Posterior vena cava (tissue), 2 donors: ENCODE measurements around the gene ZC3H7A. TPM values are rescaled to one million over a fixed set of nuclear protein-coding genes. Genes with fewer than 3 reads are reported as not detected.

Source experiments
- DNase-seq: peaks from one replicate; pipeline ENCODE4 v3.0.0-alpha.2; 2020; ENCODE audit warnings: low spot score
- intact Hi-C, 2 donors: fragments of 100-400 bp; cut with DNase I; formaldehyde crosslinking; loops; one replicate each; pipeline versions ENCODE4 v1.14.1 to v1.14.2; 2022 to 2023
- total RNA-seq, 2 donors: library from RNA; stranded (reverse); fragmentation: NEBNext Ultra II Directional; extraction: Animal tissue kit (Norgen Biotek cat#: 25700); gene quantifications; one replicate each; pipeline ENCODE4 v1.2.1, GENCODE V29; 2021
- donor health status: DM: yes; HTN: yes; CAD: no.
- donor health status: DM: yes; HTN: yes; CAD: no.

The ZC3H7A gene
- total RNA-seq, 2 donors from 2014 or later: 51.2 to 60.9 TPM

DNA sequence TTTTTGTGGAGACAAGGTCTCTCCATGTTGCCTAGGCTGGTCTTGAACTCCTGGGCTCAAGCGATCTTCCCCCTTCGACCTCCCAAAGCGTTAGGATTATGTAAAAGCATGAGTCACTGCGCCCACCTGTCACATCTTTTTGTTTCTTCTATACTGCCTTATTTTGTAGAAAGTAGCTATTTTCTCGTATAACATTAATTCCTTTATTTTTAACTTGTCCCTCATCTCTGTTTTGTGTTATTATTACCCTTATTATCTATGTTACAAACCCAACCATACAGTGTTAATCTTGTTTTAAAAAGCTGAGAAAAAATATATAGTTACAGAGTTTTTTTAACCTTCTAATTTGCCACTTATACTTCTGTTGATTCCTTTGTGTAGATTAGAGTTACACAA lies 53.0 kb downstream of the ZC3H7A start:
- intact Hi-C loops: no loop called here
- DNase-seq: no peak

DNA sequence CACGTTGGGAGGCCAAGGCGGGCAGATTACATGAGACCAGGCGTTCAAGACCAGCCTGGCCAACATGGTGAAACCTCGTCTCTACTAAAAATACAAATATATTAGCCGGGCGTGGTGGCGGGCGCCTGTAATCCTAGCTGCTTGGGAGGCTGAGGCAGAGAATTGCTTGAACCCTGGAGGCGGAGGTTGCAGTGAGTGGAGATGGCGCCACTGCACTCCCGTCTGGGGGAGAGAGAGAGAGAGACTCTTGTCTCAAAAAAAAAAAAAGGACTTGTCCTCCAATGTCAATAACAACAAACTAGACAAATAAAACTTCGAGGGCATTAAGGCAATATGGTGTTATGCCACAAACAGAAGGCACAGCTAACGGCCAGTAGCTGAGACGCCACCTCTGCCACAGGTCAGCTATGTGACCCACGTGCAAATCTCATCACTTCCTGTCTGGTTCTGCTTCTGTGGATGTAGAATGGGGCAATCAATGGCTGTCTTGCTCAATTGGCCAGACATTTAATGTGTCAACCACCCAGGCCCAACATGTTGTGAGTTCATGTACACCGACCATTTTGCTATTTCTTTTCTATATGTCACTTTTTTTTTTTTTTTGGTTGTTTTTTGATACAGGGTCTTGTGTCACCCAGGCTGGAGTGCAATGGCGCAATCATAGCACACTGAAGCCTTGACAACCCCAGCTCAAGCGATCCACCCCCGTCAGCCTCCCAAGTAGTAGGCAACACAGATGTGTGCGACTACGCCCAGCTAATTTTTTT lies 53.6 kb downstream of the ZC3H7A start:
- intact Hi-C loops: no loop called here
- DNase-seq: peak; percentile 85

DNA sequence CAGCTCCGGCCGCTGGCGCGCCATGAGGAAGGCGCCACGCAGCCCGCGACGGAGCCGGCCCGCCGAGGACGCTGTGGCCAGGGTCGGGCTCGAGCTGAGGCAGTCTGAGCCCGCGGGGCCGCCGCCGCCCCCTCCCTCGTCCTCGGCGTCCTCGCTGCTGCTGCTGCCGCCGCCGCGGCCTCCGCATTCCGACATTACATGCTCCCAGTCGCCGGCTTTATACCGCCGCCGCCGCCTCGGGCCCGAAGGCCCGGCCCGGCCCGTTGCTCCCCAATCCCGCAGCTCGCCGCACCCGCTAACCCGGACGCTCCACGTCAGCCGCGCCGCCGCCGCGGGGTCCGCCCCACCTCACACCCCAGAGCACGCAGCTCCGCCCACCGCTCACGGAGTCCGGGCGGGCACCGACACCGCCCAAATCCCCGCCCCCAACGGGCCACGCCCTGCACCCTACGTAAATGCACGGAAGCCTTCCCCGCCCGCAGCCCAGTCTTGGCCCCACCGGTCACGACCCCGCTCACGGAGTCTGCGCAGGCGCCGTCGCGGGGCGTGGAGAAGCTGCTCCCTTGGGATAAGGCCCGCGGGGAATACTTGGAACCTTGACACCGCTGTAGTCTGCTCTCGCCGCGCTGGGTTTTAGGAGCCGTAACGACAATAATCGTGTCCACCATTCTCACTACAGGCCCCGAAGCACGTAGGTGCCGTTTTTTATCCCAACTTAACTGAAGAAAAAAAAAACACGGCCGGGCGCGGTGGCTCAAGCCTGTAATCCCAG lies 54.3 kb downstream of the ZC3H7A start, which contains the start of gene TXNDC11:
TXNDC11 (minus strand) TSS at position 322 of the 772 bp plus-strand sequence; CDS start at position 195, 127 bp downstream.
- DNase-seq: peak; percentile 100
- intact Hi-C loops: no loop called here

DNA sequence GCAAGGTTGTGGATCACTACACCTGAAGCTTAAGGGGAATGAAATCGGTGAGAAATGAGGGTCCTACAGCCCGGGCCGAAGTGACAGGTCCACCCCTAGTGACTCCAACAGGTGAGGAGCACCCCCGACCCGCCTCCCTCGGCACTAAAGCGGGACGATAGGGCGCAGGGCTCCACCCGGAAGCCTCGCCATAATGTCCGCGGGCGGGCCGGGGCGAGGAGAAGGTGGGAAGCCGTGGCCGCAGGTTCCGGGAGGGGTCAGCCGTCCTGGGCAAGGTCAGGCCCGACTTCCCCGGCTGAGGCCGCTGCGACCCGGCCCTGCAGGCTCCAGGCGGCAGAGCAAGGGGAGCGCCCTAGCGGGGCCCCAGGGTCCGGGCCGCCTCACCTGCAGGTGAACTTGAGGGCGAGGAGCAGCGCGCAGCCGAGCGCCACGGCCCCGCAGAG lies 54.9 kb downstream of the ZC3H7A start:
- intact Hi-C loops: no loop called here
- DNase-seq: peak; percentile 86

DNA sequence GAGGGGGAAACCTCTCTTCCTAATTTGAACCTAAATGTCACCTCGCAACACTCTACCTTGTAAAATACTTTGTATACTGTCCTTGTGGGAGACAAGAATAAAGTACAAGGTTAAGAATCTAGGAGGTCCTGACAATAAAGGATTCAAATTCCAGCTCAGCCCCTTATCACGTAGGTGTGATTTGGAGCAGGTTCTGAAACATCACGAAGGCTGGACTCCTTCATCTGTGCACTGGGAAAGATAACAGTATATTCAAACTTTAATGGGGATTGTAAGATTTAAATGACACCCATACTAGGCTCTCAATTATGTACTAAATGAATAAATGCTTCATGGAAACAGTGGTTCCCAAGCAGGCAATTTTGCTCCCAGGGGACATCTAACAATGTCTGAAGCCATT lies 56.5 kb downstream of the ZC3H7A start:
- no peak for DNase-seq
- intact Hi-C loops: no loop called here

DNA sequence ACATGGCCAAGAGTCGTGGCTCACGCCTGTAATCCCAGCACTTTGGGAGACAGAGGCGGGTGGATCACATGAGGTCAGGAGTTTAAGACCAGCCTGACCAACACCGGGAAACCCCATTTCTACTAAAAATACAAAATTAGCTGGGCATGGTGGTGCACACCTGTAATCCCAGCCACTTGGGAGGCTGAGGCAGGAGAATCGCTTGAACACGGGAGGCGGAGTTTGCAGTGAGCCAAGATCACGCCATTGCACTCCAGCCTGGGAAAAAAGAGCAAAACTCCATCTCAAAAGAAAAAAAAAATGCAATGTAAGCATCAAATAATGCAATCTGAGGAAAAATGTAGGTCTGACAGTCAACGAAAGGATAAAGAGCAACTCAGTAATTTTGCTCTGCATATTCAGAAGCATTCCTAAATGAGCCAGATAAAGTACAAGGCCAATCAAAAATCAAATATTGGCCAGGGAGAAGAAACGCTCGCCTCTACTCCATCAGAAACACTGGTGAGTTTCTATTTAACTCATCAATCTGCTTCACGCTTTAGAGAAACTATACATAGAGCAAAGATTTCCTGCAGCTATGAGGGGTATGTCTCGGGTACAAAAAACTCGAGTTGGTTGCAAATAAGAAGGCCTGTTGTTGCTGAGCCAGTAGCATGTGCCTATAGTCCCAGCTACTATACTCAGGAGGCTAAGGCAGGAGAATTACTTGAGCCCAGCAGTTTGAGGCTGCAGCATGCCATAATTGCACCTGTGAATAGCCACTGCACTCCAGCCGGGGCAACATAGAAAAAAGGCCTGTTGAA lies 58.1 kb downstream of the ZC3H7A start:
- no peak for DNase-seq
- intact Hi-C loops: no loop called here

DNA sequence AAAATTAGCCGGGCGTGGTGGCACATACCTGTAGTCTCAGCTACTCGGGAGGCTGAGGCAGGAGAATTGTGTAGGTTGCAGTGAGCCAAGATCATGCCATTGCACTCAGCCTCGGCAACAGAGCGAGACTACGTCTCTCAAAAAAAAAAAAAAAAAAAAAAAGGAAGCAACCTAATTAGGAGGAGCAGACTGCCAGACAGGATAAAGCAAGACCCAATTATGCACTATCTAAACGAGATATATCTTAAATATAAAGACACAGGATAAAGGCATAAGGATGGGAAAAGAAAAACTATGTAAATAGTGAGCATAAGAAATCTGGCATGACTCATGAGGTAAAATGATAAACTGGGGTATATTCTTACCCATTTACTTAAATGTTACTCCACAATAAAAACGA lies 59.3 kb downstream of the ZC3H7A start:
- intact Hi-C loops: no loop called here
- no peak for DNase-seq

DNA sequence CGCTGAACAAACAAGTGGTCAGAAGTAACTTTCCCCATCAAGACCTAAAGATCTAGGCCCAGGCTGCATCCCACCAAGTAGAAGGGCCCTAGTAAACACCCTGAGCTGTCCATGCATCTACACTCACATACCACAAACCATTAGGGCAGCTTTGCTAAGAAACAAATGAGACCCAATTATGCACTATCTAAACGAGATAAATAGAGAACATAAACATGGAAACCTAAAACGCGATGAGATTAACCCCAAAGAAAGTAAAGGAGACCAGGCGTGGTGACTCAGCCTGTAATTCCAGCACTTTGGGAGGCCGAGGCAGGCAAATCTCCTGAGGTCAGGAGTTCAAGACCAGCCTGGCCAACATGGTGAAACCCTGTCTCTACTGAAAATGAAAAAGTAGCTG lies 60.2 kb downstream of the ZC3H7A start:
- intact Hi-C loops: no loop called here
- DNase-seq: no peak

DNA sequence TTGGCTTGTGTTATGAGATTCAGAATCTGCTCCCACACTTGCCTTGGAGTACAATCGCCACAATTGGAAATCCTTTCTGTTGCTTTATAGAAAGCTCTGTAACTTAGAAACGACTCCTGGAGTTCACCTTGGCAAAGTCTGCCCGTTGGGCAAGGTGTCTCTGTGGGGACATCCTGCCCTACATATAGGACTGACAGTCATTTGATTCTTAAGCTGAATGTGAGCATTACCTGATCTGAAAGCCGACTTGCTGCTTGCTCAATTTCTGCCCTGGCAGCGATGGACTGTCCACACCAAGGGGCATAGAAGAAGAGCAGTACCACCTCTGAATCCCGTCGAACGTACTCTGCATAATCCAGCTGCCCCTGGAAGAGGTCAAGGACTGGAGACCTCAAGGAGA lies 61.3 kb downstream of the ZC3H7A start:
- no peak for DNase-seq
- intact Hi-C loops: no loop called here

DNA sequence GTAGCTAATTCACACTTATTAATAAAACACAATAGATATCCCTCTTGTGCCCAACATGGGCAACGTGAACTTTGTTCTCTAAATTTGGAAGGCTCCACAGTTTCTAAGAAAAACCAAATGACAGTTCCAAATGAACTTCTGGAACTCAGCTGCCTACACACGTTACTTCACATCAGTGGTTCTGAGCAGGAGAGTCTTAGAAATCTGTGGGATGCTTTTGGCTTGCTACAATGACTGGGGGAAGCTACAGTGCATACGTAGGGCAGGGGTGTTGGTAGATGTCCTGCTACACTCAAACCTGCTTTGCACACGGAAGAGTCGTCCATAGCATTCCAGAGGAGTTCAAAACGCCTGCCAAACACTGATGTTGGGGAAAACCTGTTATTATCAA lies 62.4 kb downstream of the ZC3H7A start:
- DNase-seq: no peak
- intact Hi-C loops: no loop called here

DNA sequence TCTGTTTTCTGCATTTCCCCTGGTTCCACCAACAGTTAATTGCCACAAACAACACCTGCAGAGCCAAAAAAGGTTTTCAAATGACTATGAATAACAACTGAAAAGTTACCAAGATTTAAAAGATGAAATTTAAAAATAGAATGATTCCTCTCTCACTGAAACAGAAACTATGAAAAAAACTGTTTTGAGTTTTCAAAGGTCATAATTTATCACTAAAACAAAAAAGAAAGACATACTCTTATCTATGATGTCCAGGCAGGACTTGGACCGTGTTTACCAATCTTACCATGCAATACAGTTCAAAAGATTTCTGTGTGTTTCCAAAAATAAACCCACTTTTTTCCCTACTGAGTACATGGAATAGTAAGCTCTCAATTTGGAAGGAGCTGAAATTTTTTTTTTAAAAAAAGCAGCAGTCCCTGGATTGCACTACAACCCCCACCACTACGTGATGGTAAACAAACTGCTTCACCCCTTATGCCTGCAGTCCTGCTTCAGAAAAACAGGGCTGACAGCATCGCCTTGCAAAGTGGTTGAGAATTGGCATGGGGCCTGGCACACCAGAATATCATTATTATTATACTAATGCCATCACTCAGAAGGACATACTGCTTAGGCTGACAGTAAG lies 62.9 kb downstream of the ZC3H7A start:
- DNase-seq: no peak
- intact Hi-C loops: no loop called here

DNA sequence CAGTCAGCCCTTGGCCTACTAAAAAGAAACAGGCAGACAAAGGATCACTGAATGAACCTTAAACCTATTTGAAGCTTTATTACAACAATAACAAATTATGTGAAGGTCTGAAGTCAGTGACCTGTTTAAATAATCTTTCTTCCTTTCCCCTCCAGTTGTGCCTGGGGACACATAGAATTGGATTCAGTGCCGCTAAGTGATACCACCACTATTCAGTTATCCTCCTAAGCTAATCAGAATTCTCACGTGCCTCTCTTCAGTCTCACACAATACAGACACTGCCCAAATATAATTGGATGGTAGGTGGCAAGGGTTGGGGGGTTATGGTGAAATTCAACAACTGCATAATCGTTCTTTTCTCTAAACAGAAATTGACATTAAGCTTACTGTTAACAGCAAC lies 65.8 kb downstream of the ZC3H7A start:
- no peak for DNase-seq
- intact Hi-C loops: no loop called here

DNA sequence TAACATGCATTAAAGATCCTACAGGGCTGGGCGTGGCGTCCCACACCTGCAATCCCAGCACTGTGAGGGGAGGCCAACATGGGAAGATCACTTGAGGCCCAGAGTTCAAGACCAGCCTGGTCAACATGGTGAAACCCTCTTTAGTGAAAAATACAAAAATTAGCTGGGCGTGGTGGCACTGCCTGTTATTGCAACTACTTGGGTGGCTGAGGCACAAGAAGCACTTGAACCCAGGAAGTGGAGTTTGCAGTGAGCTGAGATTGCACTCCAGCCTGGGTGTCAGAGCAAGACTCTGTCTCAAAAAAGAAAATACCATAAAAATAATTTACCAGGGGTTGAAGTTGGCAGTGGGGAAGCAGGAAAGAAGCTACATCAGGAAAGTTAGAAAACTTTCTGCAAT lies 67.3 kb downstream of the ZC3H7A start:
- intact Hi-C loops: loop anchor here in 1 of 2 donors (5.0 kb wide), 1 partner anchor 282 kb away; no protein-coding TSS in a partner anchor
- no peak for DNase-seq

DNA sequence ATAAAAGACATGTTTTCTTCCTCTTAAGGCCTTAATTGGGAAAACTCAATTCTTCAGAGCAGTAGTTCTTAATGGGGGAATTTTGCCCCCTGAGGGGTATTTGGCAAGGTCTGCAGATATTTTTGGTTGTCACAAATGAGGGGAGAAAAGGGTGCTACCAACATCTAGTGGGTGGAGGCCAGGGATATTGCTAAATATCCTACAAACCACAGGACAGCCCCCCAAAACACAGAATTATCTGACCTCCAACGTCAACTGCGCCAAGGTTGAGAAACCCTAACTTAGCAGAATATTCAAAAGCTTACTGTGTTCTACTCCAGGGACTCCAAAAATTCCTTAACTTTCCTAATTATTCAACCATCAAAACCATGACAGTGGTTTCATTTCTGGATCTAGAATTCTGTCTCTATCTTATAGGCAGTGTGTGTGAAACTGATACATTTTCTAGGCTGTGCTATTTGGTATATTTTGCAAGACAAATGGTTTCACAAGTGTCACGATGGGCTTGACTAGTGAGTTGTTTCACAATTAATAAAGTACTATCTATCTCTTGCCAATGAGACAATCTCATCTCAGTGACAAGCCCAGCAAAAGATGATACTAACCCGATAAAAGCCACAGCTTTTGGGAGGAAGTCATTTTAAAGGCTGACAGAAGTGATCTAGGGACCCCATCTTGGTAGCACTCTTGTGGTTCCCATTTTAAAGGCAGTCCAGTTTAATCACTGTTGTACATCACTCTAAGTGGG lies 69.1 kb downstream of the ZC3H7A start:
- DNase-seq: no peak
- intact Hi-C loops: loop anchor here in 1 of 2 donors (5.0 kb wide), 1 partner anchor 281 kb away; no protein-coding TSS in a partner anchor

DNA sequence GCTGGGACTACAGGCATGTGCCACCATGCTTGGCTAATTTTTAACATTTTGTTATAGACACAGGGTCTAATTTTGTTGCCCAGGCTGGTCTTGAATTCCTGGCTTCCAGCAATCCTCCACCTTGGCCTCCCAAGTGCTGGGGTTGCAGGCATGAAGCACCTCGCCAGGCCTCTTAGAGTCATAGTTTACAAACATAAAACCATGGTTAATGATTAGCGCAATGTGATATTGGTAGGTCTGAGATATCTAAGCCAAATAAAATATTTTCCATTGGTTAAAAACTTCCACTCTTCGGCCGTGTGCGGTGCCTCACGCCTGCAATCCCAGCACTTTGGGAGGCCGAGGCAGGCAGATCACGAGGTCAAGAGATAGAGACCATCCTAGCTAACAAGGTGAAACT lies 71.0 kb downstream of the ZC3H7A start:
- DNase-seq: no peak
- intact Hi-C loops: loop anchor here in 1 of 2 donors (5.0 kb wide), 1 partner anchor 279 kb away; no protein-coding TSS in a partner anchor

DNA sequence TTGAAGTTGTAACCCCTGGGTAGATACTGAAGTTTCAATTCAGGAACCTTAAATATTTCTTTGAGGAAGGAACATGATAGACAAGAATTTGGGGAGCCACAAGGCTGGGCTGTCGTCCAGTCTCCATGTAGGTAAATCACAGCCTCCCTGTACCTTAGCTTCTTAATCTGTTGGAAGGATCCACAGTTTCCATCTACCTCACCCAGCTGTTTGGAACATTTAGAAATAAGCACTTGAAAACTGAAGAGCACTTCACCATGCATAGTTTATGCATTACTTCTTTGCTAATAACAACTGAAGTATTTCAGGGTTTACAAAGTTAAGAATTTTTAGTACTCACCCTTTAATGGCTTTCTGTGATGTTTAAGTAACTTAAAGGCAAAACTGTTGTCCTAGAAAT lies 71.6 kb downstream of the ZC3H7A start:
- DNase-seq: no peak
- intact Hi-C loops: loop anchor here in 1 of 2 donors (5.0 kb wide), 1 partner anchor 278 kb away; no protein-coding TSS in a partner anchor

DNA sequence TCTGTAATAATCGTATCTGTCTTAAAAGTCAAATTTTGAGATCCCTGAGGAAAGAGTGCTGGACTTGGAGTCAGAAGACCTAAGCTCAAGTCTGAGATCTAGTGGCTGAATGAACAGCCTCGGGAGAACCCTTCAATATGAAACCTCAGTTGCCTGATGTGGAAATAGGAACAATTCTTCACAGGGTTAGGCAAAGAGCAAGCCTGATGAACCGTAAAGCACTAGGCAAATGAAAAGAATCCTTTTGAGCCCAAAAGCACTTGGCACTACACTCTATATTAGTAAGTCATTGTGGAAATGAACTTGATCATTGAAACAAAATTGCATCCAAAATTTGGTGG lies 74.6 kb downstream of the ZC3H7A start:
- no peak for DNase-seq
- intact Hi-C loops: no loop called here

DNA sequence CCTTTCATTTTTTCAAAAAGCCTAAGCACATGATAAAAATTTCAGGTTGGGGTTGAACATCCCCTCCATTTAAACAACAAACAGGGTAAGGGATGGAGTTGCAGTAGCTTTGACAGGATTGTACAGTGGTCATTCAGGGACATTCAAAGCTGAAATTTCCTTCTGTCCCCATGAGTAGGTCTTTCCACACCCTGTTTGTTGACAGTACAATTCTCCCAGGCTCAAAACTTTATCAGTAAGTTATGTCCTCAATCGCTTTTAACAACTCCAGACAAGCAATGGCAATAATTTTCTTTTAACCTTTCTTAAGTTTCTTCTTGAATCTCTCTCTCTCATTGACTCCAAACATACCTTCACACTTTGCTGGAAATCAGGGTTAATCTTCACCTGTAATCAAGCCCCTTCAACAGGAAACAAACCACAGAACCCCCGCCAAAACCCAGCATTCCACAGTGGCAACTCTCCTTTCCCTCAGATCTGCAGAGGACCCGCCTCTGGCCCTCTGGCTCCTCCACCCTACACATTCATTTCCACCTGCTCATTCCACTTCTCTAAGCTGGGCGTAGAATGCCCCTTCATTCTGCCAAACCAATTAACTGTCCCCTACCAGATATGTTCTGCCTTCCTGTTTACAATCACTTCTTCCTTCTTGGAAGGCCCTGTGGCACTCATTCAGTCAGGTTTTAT lies 75.1 kb downstream of the ZC3H7A start:
- intact Hi-C loops: no loop called here

More for the DNA sequence above, 75.1 kb downstream of the ZC3H7A start:
- no peak for DNase-seq
